Effector memory CD4-positive, alpha-beta T cell (primary cell): ENCODE results near the gene RBM20.

Experiments used
- DNase-seq, 3 donors: peaks; one replicate each; pipeline ENCODE4 v3.0.0-alpha.2; 2020
- H3K27ac ChIP-seq: 2 replicates; pipeline ENCODE4 v1.7.0; 2013; ENCODE audit warnings: mild to moderate bottlenecking, low read length, moderate library complexity; ENCODE audit not compliant: insufficient read depth, poor library complexity, severe bottlenecking
- H3K27me3 ChIP-seq: replicated peaks from 2 replicates; pipeline ENCODE4 v1.7.0; 2013; ENCODE audit warnings: mild to moderate bottlenecking, low read length; ENCODE audit not compliant: insufficient read depth, control insufficient read depth, poor library complexity, severe bottlenecking
- H3K36me3 ChIP-seq: 2 replicates; pipeline ENCODE4 v1.7.0; 2013; ENCODE audit warnings: mild to moderate bottlenecking, low read length, moderate library complexity; ENCODE audit not compliant: control insufficient read depth, insufficient read depth
- H3K4me1 ChIP-seq: 2 replicates; pipeline ENCODE4 v1.7.0; 2013; ENCODE audit warnings: low read length, mild to moderate bottlenecking; ENCODE audit not compliant: control insufficient read depth, insufficient read depth, poor library complexity, severe bottlenecking
- H3K4me3 ChIP-seq: 2 replicates; pipeline ENCODE4 v1.7.0; 2013; ENCODE audit warnings: low read length, low read depth, mild to moderate bottlenecking; ENCODE audit not compliant: insufficient read depth, poor library complexity, severe bottlenecking
- H3K9me3 ChIP-seq: 2 replicates; pipeline ENCODE4 v1.7.0; 2013; ENCODE audit warnings: mild to moderate bottlenecking, low read length, moderate library complexity; ENCODE audit not compliant: control insufficient read depth

RBM20 gene

GRCh38 chr10:110825508-110825907 is 181.4 kb downstream of the RBM20 start:
- Histone ChIP-seq H3K27ac (no peak overlapping the region), H3K9me3 (no peaks in the 10 kb centered on the region), H3K27me3 (no peaks in the 10 kb centered on the region), H3K36me3 (no peaks in the 10 kb centered on the region), H3K4me3 (no peak overlapping the region), H3K4me1 (no peaks in the 10 kb centered on the region)
- no peak for DNase-seq

- Histone ChIP-seq H3K27ac (no peak overlapping the region), H3K4me1 (no peaks in the 10 kb centered on the region), H3K4me3 (no peak overlapping the region), H3K36me3 (no peaks in the 10 kb centered on the region), H3K9me3 (no peaks in the 10 kb centered on the region), H3K27me3 (no peaks in the 10 kb centered on the region)
- DNase-seq: no peak
These were observed 183.3 kb downstream of the RBM20 start for GRCh38 chr10:110827410-110827809.

GRCh38 chr10:110827875-110828274 is 183.7 kb downstream of the RBM20 start:
- Histone ChIP-seq H3K27ac (no peak overlapping the region), H3K27me3 (no peaks in the 10 kb centered on the region), H3K36me3 (no peaks in the 10 kb centered on the region), H3K9me3 (no peaks in the 10 kb centered on the region), H3K4me1 (no peaks in the 10 kb centered on the region), H3K4me3 (no peak overlapping the region)
- DNase-seq: no peak

DNA sequence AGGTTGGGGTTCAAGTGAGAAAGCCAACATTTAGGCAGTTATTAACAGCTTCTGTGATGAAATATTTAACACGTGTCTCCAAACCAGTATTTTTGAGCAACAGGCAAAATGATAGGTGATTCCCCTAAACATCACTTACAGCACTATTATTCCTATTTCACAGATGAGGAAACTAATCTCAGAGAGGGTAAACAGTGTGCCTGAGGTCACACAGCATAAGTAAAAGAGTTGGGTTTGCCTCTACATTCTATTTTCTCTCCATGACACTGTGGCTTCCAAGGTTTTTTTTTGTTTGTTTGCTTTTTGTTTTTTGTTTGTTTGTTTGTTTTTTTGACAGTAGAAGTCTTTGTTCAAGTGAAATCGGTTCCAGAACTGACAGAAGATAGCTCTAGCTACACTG is 184.4 kb downstream of the RBM20 start:
- no peaks in the 10 kb centered on the region for H3K36me3 ChIP-seq
- no peaks in the 10 kb centered on the region for H3K9me3 ChIP-seq
- H3K27ac ChIP-seq: no peak overlapping the region
- no peak for DNase-seq
- no peaks in the 10 kb centered on the region for H3K27me3 ChIP-seq
- no peak overlapping the region for H3K4me3 ChIP-seq
- no peaks in the 10 kb centered on the region for H3K4me1 ChIP-seq

DNA sequence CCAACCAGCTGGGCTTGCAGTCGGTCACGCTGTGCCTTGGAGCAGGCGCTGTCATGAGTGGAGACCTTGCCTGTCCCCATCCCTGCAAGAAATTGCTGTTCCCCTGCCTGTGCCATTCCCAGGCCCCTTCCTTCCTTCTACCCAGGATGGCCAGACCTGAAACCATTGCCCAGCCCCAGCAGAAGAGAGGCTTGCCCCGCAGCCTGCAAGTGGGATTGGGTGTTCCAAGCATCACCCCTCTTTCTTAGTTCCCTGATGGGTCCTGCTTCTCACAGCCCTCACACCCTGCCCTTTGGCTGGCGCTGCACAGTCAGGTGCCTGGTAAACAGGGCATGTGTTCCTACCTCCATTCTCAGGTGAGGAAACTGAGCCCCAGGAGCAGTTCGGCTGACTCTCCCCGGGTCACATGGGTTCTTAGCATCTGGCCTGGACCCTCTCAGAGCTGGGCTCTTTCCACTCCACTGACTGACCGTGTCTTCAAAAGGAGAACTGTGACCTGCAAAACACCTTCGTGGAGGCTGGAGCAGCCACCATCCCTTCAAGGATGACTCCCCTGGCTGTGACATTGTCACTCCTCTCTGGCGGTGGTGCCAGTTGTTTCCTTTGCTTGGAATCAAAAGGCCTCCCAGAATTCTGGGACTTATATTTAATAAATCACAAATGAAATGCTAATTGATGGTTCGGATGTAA is 185.7 kb downstream of the RBM20 start:
- H3K4me3 ChIP-seq: no peak overlapping the region
- no peaks in the 10 kb centered on the region for H3K4me1 ChIP-seq
- H3K9me3 ChIP-seq: no peaks in the 10 kb centered on the region
- DNase-seq: no peak
- H3K27me3 ChIP-seq: no peaks in the 10 kb centered on the region
- H3K27ac ChIP-seq: no peak overlapping the region
- H3K36me3 ChIP-seq: no peaks in the 10 kb centered on the region

DNA sequence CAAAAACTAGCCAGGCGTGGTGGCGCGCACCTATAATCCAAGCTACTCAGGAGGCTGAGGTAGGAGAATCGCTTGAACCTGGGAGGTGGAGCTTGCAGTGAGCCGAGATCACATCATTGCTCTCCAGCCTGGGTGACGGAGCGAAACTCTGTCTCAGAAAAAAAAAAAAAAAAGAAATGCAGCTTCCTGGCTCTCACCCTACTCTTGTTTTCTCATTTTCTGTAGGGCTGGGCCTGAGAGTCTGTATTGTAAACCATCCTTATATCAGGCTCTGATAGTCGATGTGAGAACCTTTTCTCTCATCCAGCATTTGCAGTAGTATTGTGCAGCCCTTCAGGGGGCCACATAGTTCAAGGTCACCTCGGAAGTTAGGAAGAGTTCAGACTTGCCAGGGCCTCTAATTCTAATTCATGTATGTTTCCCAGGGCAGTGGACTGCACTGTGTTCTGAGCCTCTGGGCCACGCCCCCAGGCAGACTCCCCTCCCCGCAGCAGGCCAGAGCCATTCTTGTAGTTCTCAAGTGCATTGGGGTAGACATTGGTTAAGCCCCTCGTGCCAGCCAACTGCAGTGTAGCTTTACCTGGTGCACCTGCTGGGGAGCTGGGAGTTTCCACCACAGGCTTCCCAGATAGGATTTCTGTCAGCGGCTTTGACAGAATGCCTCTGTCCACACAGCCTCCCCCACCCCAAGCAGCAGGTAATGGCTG is 189.3 kb downstream of the RBM20 start:
- H3K4me1 ChIP-seq: no peaks in the 10 kb centered on the region
- H3K9me3 ChIP-seq: no peaks in the 10 kb centered on the region
- no peak overlapping the region for H3K27ac ChIP-seq
- no peak for DNase-seq
- no peak overlapping the region for H3K4me3 ChIP-seq
- H3K36me3 ChIP-seq: no peaks in the 10 kb centered on the region
- H3K27me3 ChIP-seq: no peaks in the 10 kb centered on the region

- Histone ChIP-seq H3K4me3 (no peak overlapping the region), H3K9me3 (no peaks in the 10 kb centered on the region), H3K27me3 (no peaks in the 10 kb centered on the region), H3K4me1 (no peaks in the 10 kb centered on the region), H3K36me3 (no peaks in the 10 kb centered on the region), H3K27ac (no peak overlapping the region)
- DNase-seq: no peak
These were observed 189.9 kb downstream of the RBM20 start for GRCh38 chr10:110833941-110834628.

- DNase-seq: no peak
- Histone ChIP-seq H3K4me3 (no peak overlapping the region), H3K27me3 (no peaks in the 10 kb centered on the region), H3K9me3 (no peaks in the 10 kb centered on the region), H3K4me1 (no peaks in the 10 kb centered on the region), H3K27ac (no peak overlapping the region), H3K36me3 (no peaks in the 10 kb centered on the region)
These were observed 190.6 kb downstream of the RBM20 start for GRCh38 chr10:110834629-110835301.

GRCh38 chr10:110835841-110836240 is 191.7 kb downstream of the RBM20 start:
- Histone ChIP-seq H3K27ac (no peak overlapping the region), H3K27me3 (no peaks in the 10 kb centered on the region), H3K4me3 (no peak overlapping the region), H3K4me1 (no peaks in the 10 kb centered on the region), H3K9me3 (no peaks in the 10 kb centered on the region), H3K36me3 (no peaks in the 10 kb centered on the region)
- DNase-seq: no peak

- Histone ChIP-seq H3K4me1 (no peaks in the 10 kb centered on the region), H3K36me3 (no peaks in the 10 kb centered on the region), H3K27ac (no peak overlapping the region), H3K4me3 (no peak overlapping the region), H3K9me3 (no peaks in the 10 kb centered on the region), H3K27me3 (no peaks in the 10 kb centered on the region)
- DNase-seq: no peak
These were observed 192.6 kb downstream of the RBM20 start for GRCh38 chr10:110836706-110837105.
